ENCODE results near the gene ARL15.

The ARL15 gene

GRCh38 chr5:54184806-54185205 is 125.6 kb downstream of the ARL15 start:
- H3K4me3 ChIP-seq (ENCODE audit: low read depth, low read length) = no peak overlapping the region
- no peak for DNase-seq (ENCODE audit: low read depth)
- TF ChIP-seq CTCF (IDR thresholded peaks at IDR 0.05; ENCODE audit: low read depth, low read length, missing control alignments) = no peak

GRCh38 chr5:54180630-54181031 is 129.7 kb downstream of the ARL15 start:
- TF ChIP-seq CTCF (IDR thresholded peaks at IDR 0.05; ENCODE audit: low read depth, low read length, missing control alignments) = no peak

GRCh38 chr5:54178991-54179390 is 131.4 kb downstream of the ARL15 start:
- TF ChIP-seq CTCF (IDR thresholded peaks at IDR 0.05; ENCODE audit: low read depth, low read length, missing control alignments) = no peak
- H3K4me3 ChIP-seq (ENCODE audit: low read depth, low read length) = no peak overlapping the region
- no peak for DNase-seq (ENCODE audit: low read depth)

More at GRCh38 chr5:54180630-54181031, 129.7 kb downstream of the ARL15 start:
- DNase-seq (ENCODE audit: low read depth) = no peak
- H3K4me3 ChIP-seq (ENCODE audit: low read depth, low read length) = no peak overlapping the region

- no peak for DNase-seq (ENCODE audit: low read depth)
- no peak for TF ChIP-seq CTCF (IDR thresholded peaks at IDR 0.05; ENCODE audit: low read depth, low read length, missing control alignments)
- H3K4me3 ChIP-seq (ENCODE audit: low read depth, low read length) = no peak overlapping the region
Measured at GRCh38 chr5:54178207-54178606, 132.2 kb downstream of the ARL15 start.

- TF ChIP-seq CTCF (IDR thresholded peaks at IDR 0.05; ENCODE audit: low read depth, low read length, missing control alignments) = no peak
- no peak overlapping the region for H3K4me3 ChIP-seq (ENCODE audit: low read depth, low read length)
- no peak for DNase-seq (ENCODE audit: low read depth)
Measured at GRCh38 chr5:54177058-54177457, 133.3 kb downstream of the ARL15 start.

- TF ChIP-seq CTCF (IDR thresholded peaks at IDR 0.05; ENCODE audit: low read depth, low read length, missing control alignments) = no peak
- DNase-seq (ENCODE audit: low read depth) = no peak
Measured at GRCh38 chr5:54176066-54176830, 134.1 kb downstream of the ARL15 start.

GRCh38 chr5:54173251-54173650 is 137.1 kb downstream of the ARL15 start:
- no peak overlapping the region for H3K4me3 ChIP-seq (ENCODE audit: low read depth, low read length)
- no peak for TF ChIP-seq CTCF (IDR thresholded peaks at IDR 0.05; ENCODE audit: low read depth, low read length, missing control alignments)
- no peak for DNase-seq (ENCODE audit: low read depth)

More at GRCh38 chr5:54176066-54176830, 134.1 kb downstream of the ARL15 start:
- no peak overlapping the region for H3K4me3 ChIP-seq (ENCODE audit: low read depth, low read length)
